Measurements from ENCODE around the gene STOX2. TPM values are rescaled to one million over a fixed set of nuclear protein-coding genes. Genes with fewer than 3 reads are reported as not detected.
"Not testable (repeated sequence)": the region's sequence is repeated elsewhere in the genome, so short reads cannot be mapped to it uniquely, and the experiment has no call there.

STOX2 gene
- total RNA-seq, 2 donors from 2014 or later: 0.37 TPM; not detected in 1

DNA sequence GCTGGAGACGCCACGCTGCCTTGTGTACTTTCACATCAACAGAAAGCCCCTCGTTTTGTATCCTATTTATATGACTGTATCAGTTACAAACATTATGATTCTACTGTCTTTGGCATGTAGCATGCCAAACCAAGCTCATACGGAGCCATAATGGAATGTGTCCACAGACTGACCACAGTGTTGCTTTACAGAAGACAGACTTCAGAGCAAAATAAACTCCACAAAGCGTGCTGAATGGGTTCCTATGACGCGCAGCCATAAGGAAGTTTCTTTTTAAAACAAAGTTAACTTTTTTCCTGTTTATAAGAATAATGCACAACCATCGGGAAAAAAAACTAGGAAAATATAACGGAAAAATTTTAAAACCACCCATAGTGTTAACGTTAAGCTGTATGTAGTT, 136.0 kb downstream of the STOX2 start:
- no peak for ATAC-seq
- no peak for DNase-seq
- H3K9me3 ChIP-seq (ENCODE audit: control insufficient read depth, low read length, poor library complexity, severe bottlenecking): no peaks in the 10 kb centered on the region
- Mint-ChIP-seq H3K27ac (no peak overlapping the region), H3K4me1 (peaks cover 3% of the 10 kb centered on the region), H3K27me3 (peaks cover 49% of the 10 kb centered on the region), H3K4me3 (no peak overlapping the region), H3K36me3 (ENCODE audit: low read depth) (no peaks in the 10 kb centered on the region)

DNA sequence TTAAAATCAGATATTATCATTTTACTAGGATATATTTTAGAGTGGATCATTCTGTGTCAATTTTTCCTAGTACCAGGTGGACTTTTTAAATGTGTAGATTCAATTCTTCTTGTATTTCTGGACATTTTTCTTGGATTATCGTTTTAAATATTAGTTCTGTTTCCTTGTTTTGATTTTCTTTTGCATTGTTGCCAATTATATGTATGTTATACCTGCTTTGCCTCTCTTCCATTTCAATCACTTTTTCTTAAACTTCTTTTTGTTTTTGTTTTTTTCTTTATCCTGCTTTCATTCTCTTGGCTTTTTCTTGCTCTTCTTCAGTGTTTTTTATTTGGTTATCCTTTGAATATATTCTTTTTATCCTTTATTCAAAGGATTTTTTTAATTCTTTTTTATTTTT, 141.0 kb downstream of the STOX2 start:
- H3K36me3 Mint-ChIP-seq (ENCODE audit: low read depth): no peaks in the 10 kb centered on the region
- DNase-seq: no peak
- H3K27ac Mint-ChIP-seq: no peak overlapping the region
- peaks cover 3% of the 10 kb centered on the region for H3K9me3 ChIP-seq (ENCODE audit: control insufficient read depth, low read length, poor library complexity, severe bottlenecking)
- H3K4me1 Mint-ChIP-seq: no peaks in the 10 kb centered on the region
- no peak for ATAC-seq
- H3K4me3 Mint-ChIP-seq: no peak overlapping the region
- peaks cover 15% of the 10 kb centered on the region for H3K27me3 Mint-ChIP-seq

DNA sequence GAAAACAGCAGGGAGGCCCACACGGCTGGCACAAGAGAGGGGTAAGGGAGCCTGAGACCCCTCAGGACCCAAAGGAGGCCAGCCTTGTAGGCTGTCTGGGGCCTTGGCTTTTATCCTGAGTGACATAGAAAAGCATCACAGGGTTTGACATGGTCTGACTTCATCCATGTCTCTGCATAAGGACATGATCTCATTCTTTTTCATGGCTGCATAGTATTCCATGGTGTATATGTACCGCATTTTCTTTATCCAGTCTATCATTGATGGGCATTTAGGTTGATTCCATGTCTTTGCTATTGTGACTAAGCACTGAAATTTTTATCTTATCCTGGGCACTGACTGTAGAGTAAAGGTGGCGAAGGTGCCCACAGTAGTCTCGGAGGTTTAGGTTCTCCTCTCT, 146.2 kb downstream of the STOX2 start:
- not testable (repeated sequence) for DNase-seq; H3K4me1 Mint-ChIP-seq; H3K36me3 Mint-ChIP-seq (ENCODE audit: low read depth); ATAC-seq; H3K27ac Mint-ChIP-seq; H3K4me3 Mint-ChIP-seq; H3K9me3 ChIP-seq (ENCODE audit: control insufficient read depth, low read length, poor library complexity, severe bottlenecking)
- H3K27me3 Mint-ChIP-seq: peaks cover 26% of the 10 kb centered on the region

DNA sequence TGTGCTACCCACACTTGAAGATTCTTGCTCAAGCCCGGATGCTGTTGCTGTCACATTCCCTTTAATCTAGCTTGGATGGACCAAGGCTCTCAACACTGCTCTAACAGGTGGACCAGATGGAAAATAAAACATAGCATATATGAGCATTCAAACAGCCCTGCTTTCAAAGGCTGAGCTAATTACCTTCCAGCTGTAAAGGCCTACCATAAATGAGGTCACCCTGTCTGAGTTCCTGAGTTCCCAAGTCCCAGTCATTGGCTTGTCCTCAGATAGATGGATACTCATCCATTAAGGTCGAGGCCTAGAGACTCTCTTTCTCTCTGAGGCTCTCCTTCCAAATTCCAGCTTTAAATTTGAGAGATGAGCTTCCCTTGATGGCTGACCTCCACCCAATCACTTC, 147.5 kb downstream of the STOX2 start:
- Mint-ChIP-seq H3K27ac (no peak overlapping the region), H3K4me3 (no peak overlapping the region), H3K4me1 (no peaks in the 10 kb centered on the region), H3K36me3 (ENCODE audit: low read depth) (peaks cover 2% of the 10 kb centered on the region), H3K27me3 (peaks cover 35% of the 10 kb centered on the region)
- H3K9me3 ChIP-seq (ENCODE audit: control insufficient read depth, low read length, poor library complexity, severe bottlenecking): no peaks in the 10 kb centered on the region
- DNase-seq: no peak
- no peak for ATAC-seq

DNA sequence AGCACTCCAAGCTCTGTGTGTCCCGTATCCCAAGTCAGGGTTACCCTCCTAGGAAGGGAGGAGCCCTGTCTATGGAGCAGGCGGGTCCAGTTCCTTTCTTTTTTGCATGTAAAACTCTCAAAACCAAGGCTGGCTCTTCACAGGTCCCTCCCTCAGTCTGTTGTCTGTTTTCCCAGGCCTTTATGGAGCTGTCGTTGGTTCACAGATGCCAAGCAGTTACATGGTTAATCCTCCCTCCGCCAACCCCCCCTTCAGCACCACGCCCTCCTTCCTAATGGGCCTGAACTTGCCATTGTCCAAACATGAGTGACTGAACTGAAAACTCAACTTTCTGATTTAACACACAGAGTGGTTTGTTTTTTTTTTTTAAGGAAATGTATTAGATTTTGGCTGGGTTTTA, 148.3 kb downstream of the STOX2 start:
- H3K9me3 ChIP-seq (ENCODE audit: control insufficient read depth, low read length, poor library complexity, severe bottlenecking): no peaks in the 10 kb centered on the region
- DNase-seq (no peak), ATAC-seq (no peak)
- Mint-ChIP-seq H3K27ac (no peak overlapping the region), H3K36me3 (ENCODE audit: low read depth) (peaks cover 2% of the 10 kb centered on the region), H3K4me1 (no peaks in the 10 kb centered on the region), H3K4me3 (no peak overlapping the region), H3K27me3 (peaks cover 40% of the 10 kb centered on the region)

DNA sequence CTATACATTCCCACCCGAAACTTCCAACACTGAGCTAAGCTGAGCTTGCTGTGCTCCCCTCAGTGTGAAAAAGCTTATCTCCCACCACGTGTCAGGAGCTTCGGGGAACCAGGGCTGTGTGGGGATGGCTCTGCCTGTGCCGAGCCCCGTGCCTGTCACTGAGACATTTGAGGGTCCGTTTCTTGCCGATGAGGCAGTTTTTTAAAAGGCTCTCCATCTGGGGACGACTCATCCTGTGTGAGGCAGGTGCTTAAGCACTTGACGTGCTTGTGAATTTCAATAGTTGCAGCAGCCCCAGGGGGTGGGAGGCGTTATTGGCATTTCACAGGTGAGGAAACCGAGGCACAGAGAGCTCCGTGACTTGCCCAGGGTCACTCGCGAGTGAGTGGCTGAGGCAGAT, 151.8 kb downstream of the STOX2 start:
- Mint-ChIP-seq H3K27ac (no peak overlapping the region), H3K4me3 (no peak overlapping the region), H3K4me1 (no peaks in the 10 kb centered on the region), H3K27me3 (peaks cover 42% of the 10 kb centered on the region), H3K36me3 (ENCODE audit: low read depth) (peaks cover 2% of the 10 kb centered on the region)
- ATAC-seq: no peak
- no peak for DNase-seq
- no peaks in the 10 kb centered on the region for H3K9me3 ChIP-seq (ENCODE audit: control insufficient read depth, low read length, poor library complexity, severe bottlenecking)

DNA sequence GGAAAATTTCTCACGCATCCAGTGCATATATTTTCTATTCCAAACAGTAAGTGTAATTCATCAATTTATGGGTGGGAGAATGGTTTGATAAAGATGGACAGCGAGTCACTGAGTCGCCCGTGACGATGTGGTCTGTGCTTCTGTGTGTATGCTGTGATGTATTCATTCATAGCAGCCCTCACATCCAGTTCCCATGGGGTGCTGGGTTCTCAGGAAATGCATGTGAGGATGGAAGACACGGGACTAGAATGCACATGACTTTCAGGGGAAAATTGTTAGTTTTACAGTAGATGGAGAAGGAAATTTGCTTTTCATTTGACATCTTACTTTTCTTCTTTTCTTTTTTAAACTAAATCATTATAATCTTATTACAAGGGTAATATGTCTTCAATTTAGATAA, 152.9 kb downstream of the STOX2 start:
- Mint-ChIP-seq H3K4me3 (no peak overlapping the region), H3K27ac (no peak overlapping the region), H3K36me3 (ENCODE audit: low read depth) (no peaks in the 10 kb centered on the region), H3K4me1 (no peaks in the 10 kb centered on the region), H3K27me3 (peaks cover 34% of the 10 kb centered on the region)
- no peak for ATAC-seq
- DNase-seq: no peak
- no peaks in the 10 kb centered on the region for H3K9me3 ChIP-seq (ENCODE audit: control insufficient read depth, low read length, poor library complexity, severe bottlenecking)

DNA sequence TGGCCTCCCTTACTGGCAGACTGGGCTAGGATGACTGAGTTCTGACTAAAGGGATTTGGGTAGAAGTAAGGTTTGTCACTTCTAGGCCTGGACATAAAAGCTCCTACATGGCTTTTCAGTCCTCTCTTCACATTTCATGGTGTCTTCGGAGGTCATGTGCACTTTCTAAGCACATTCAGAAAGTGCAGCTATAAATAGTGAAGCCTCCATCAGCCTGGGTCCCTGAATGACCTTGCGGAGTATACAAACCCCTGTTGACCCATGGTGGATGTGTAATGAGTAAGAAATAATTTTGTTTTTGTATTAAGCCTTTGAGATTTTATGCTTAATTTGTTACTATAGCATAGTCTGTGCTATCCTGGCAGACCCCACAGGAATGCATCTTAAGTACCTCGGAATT, 154.0 kb downstream of the STOX2 start:
- no peak for ATAC-seq
- DNase-seq: no peak
- no peaks in the 10 kb centered on the region for H3K9me3 ChIP-seq (ENCODE audit: control insufficient read depth, low read length, poor library complexity, severe bottlenecking)
- Mint-ChIP-seq H3K4me1 (no peaks in the 10 kb centered on the region), H3K36me3 (ENCODE audit: low read depth) (no peaks in the 10 kb centered on the region), H3K27me3 (peaks cover 29% of the 10 kb centered on the region), H3K27ac (no peak overlapping the region), H3K4me3 (no peak overlapping the region)

DNA sequence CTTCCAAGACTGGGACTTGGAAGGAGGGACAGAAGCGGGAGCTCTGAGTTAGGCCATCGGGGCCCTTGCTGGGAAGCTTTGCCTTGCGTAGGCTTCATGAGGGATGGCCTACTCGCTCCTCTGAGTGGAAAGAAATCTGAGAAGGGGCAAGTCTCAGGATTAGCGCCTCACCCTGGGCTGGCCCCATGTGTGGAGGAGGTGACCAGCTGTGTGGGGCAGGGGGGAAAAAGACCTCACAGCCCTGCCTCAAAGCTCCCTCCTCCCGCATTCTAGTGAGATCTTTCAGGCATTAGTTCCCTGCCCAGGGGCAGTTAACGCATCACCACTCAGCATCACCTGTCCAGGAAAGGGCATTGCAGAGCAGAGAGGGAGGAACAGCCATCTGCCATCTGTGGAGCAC, 156.5 kb downstream of the STOX2 start:
- Mint-ChIP-seq H3K27ac (no peak overlapping the region), H3K4me3 (no peak overlapping the region), H3K4me1 (no peaks in the 10 kb centered on the region), H3K27me3 (peaks cover 29% of the 10 kb centered on the region), H3K36me3 (ENCODE audit: low read depth) (no peaks in the 10 kb centered on the region)
- DNase-seq (no peak), ATAC-seq (no peak)
- H3K9me3 ChIP-seq (ENCODE audit: control insufficient read depth, low read length, poor library complexity, severe bottlenecking): no peaks in the 10 kb centered on the region

DNA sequence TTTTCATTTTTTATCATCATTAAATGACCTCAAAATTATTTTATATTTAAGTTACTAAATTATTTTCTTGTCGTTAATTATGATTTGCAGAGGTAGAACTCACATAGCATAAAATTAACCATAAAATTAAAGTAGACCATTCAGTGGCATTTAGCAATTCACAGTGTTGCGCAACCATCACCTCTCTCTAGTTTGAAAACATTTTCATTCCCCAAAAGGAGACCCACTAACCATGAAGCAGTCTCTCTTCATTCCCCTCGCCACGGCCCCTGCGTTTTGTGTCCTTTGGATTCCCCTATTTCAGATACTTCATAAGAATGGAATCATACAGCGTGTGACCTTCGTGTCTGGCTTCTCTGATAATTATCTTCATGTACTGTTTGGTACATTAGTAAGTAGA, 157.7 kb downstream of the STOX2 start:
- DNase-seq (no peak), ATAC-seq (no peak)
- Mint-ChIP-seq H3K27ac (no peak overlapping the region), H3K4me1 (no peaks in the 10 kb centered on the region), H3K27me3 (peaks cover 27% of the 10 kb centered on the region), H3K36me3 (ENCODE audit: low read depth) (no peaks in the 10 kb centered on the region), H3K4me3 (no peak overlapping the region)
- no peaks in the 10 kb centered on the region for H3K9me3 ChIP-seq (ENCODE audit: control insufficient read depth, low read length, poor library complexity, severe bottlenecking)

DNA sequence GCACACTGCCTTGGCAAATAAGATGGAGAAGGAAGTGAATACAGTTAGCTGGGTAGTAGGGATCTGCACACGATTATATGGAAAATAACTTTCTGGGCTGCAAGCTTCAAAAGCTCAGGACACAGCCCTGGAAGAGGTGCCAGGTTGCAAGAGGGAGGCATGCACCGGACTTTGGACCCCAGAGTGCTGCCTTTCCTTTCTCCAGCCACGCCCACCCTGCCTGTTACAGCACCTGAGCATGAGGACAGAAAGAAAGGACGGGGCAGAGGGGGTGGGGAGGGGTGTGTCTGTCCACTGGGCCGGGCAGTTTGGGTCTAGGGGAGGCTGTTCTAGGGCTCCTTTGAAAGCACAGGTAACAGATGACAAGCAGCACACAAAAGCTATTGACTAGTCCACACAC, 159.8 kb downstream of the STOX2 start:
- no peaks in the 10 kb centered on the region for H3K4me1 Mint-ChIP-seq
- H3K27me3 Mint-ChIP-seq: peaks cover 40% of the 10 kb centered on the region
- H3K27ac Mint-ChIP-seq: no peak overlapping the region
- H3K36me3 Mint-ChIP-seq (ENCODE audit: low read depth): no peaks in the 10 kb centered on the region
- ATAC-seq: no peak
- H3K4me3 Mint-ChIP-seq: no peak overlapping the region
- H3K9me3 ChIP-seq (ENCODE audit: control insufficient read depth, low read length, poor library complexity, severe bottlenecking): no peaks in the 10 kb centered on the region
- no peak for DNase-seq

DNA sequence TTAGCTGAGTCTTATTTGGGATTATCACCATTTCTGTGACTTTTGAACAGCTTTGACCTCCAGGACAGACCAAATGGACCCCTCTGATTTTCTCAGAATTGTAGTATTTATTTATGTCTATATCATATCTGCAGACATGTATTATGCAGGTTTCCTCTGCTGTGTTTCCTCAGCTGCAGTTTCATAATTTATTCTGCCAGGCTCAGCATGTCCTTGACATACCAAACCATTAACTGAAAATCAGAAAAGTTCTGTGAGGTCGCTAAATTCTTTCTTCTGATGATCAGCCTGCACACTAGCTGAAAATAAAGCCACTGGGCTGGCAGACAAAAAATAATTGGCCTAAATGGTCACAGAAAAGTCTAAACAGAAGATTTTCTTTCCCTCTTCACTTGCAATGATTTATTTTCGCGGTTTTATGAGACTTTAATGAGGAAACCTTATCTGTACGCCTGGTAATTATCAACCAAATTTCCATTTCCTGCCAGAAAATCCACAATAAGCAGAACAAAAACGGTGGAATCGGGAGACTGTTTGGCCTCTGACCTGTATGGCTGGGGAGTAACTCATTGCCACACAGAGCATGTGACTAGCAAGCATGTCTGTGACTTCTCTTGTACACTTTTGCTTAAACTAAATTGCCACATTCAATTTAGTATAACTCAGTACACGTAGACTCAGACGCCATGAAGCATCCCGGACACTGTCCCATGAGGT, 161.6 kb downstream of the STOX2 start:
- no peak for ATAC-seq
- no peaks in the 10 kb centered on the region for H3K9me3 ChIP-seq (ENCODE audit: control insufficient read depth, low read length, poor library complexity, severe bottlenecking)
- DNase-seq: no peak
- Mint-ChIP-seq H3K27me3 (peaks cover 41% of the 10 kb centered on the region), H3K4me1 (no peaks in the 10 kb centered on the region), H3K36me3 (ENCODE audit: low read depth) (no peaks in the 10 kb centered on the region), H3K27ac (no peak overlapping the region), H3K4me3 (no peak overlapping the region)

DNA sequence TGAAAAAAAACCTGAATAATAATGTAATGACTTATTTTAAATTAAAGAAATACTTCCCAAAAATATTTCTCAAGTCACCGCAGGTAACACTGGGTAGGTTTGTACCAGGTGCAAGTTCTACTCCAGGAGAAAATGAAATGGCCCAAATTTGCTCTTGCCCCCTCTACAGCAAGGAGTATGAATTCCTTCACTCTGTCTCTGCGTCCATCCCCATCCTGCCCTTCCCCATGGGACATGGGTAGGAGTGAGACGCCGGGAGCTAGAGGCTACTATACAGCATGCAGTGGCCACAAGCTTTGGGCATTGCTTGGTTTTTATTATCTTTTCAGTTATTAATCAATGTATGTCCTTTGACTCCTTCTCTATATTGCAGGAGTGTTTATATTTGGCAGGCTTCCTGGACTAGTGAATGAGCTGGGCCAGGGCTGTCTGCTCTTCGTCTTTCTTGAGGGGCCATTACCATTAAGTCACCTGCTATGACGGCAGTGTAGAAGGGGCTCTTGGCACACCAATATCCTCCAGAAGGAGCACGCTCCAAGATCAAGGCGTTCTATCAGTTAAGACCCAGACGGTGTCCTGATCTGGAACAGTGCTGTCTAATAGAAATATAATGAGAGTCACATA, 162.9 kb downstream of the STOX2 start:
- Mint-ChIP-seq H3K36me3 (ENCODE audit: low read depth) (no peaks in the 10 kb centered on the region), H3K4me1 (no peaks in the 10 kb centered on the region), H3K27me3 (peaks cover 41% of the 10 kb centered on the region), H3K27ac (no peak overlapping the region), H3K4me3 (no peak overlapping the region)
- H3K9me3 ChIP-seq (ENCODE audit: control insufficient read depth, low read length, poor library complexity, severe bottlenecking): no peaks in the 10 kb centered on the region
- DNase-seq (no peak), ATAC-seq (no peak)

Measured in T-helper 17 cell (primary cell).